BJ (cell line): ENCODE measurements around the gene PPP1R9B. TPM values are rescaled to one million over a fixed set of nuclear protein-coding genes. Genes with fewer than 3 reads are reported as not detected.

Experiments
- CTCF ChIA-PET: fragments of 350-600 bp; formaldehyde crosslinking; extraction: SDS; loops from one replicate; lab custom pipeline; 2021; ENCODE audit warnings: antibody characterized with exemption, inconsistent platforms; lab: Yijun Ruan, JAX
- POLR2A ChIA-PET: fragments of 300-600 bp; sonication (Branson Sonifier 250); formaldehyde crosslinking; extraction: SDS; loops from one replicate; lab custom pipeline; 2021; ENCODE audit warnings: antibody characterized with exemption; lab: Charles Lee
- DNase-seq: peaks from one replicate; pipeline ENCODE4 v3.0.0-alpha.2; 2011; ENCODE audit warnings: low read depth
- H3K27me3 ChIP-seq: 2 replicates; pipeline ENCODE4 v1.6.0; 2011; ENCODE audit warnings: low read length; ENCODE audit not compliant: control insufficient read depth, insufficient read depth
- H3K36me3 ChIP-seq: 2 replicates; pipeline ENCODE4 v1.5.1; 2011; ENCODE audit warnings: low read length; ENCODE audit not compliant: control insufficient read depth, insufficient read depth
- H3K4me3 ChIP-seq: 2 replicates; pipeline ENCODE4 v1.5.1; 2011; ENCODE audit warnings: low read depth, mild to moderate bottlenecking, control low read depth, low read length
- CTCF ChIP-seq: IDR thresholded peaks from 2 replicates; pipeline ENCODE4 v1.5.1; 2011; ENCODE audit warnings: low read depth, mild to moderate bottlenecking, control low read depth, inconsistent platforms, low read length, moderate library complexity; ENCODE audit not compliant: insufficient read depth
- polyA plus RNA-seq: library from polyadenylated mRNA; depleted of rRNA; stranded (reverse); fragments of >200 nt; gene quantifications from 2 replicates; pipeline ENCODE4 v1.2.3, GENCODE V29; 2011

PPP1R9B gene
- polyA plus RNA-seq, 1 experiment = 17.2 TPM

- POLR2A ChIA-PET = no interaction called here
- peaks cover 22% of the 10 kb centered on the region for H3K36me3 ChIP-seq
- no peak for DNase-seq
- no peak overlapping the region for H3K4me3 ChIP-seq
- no peak for TF ChIP-seq CTCF
- CTCF ChIA-PET = interaction anchor here (0.9 to 2.4 kb wide), 7 partner anchors 13 to 165 kb away, joined by 3 to 12 read pairs (median 6); no protein-coding TSS in a partner anchor
- no peaks in the 10 kb centered on the region for H3K27me3 ChIP-seq
Measured at GRCh38 chr17:50132104-50132794, 18.2 kb downstream of the PPP1R9B start.

- DNase-seq = no peak
- ChIA-PET POLR2A (no interaction called here), CTCF (interaction anchor here (0.8 to 2.4 kb wide), 10 partner anchors 8 to 167 kb away, joined by 3 to 9 read pairs (median 4); no protein-coding TSS in a partner anchor)
- no peak for TF ChIP-seq CTCF
- Histone ChIP-seq H3K4me3 (peak overlapping the region; percentile 54), H3K27me3 (no peaks in the 10 kb centered on the region), H3K36me3 (peaks cover 9% of the 10 kb centered on the region)
Measured at GRCh38 chr17:50130559-50131305, 19.7 kb downstream of the PPP1R9B start.

GRCh38 chr17:50129728-50130558 lies 20.5 kb downstream of the PPP1R9B start, which contains the start of gene SAMD14:
SAMD14 (minus strand) TSS chr17:50130160; CDS start chr17:50124959, 5,201 bp downstream.
- CTCF ChIA-PET = interaction anchor here (1.0 to 1.8 kb wide), 8 partner anchors 9 to 168 kb away, joined by 3 to 5 read pairs (median 4); no protein-coding TSS in a partner anchor
- POLR2A ChIA-PET = interaction anchor here (0.6 to 0.7 kb wide), 2 partner anchors 11 to 22 kb away, joined by 4 to 14 read pairs; no protein-coding TSS in a partner anchor
- DNase-seq = no peak
- Histone ChIP-seq H3K36me3 (peaks cover 5% of the 10 kb centered on the region), H3K4me3 (peak within 1 kb of the TSS; percentile 54), H3K27me3 (no peaks in the 10 kb centered on the region)
- no peak for TF ChIP-seq CTCF

GRCh38 chr17:50129353-50129727 lies 21.1 kb downstream of the PPP1R9B start:
- H3K4me3 ChIP-seq = peak overlapping the region; percentile 54
- DNase-seq = no peak
- ChIA-PET POLR2A (interaction anchor here (0.6 to 0.7 kb wide), 2 partner anchors 12 to 22 kb away, joined by 4 to 14 read pairs; no protein-coding TSS in a partner anchor), CTCF (interaction anchor here (1.2 to 1.7 kb wide), 4 partner anchors 10 to 169 kb away, joined by 3 to 5 read pairs (median 4); no protein-coding TSS in a partner anchor)
- no peak for TF ChIP-seq CTCF
- H3K27me3 ChIP-seq = no peaks in the 10 kb centered on the region
- no peaks in the 10 kb centered on the region for H3K36me3 ChIP-seq
